ENCODE measurements around the gene PTPRT. TPM values are rescaled to one million over a fixed set of nuclear protein-coding genes. Genes with fewer than 3 reads are reported as not detected.

PTPRT gene
- polyA plus RNA-seq, 1 donor = 0.78 TPM

DNA sequence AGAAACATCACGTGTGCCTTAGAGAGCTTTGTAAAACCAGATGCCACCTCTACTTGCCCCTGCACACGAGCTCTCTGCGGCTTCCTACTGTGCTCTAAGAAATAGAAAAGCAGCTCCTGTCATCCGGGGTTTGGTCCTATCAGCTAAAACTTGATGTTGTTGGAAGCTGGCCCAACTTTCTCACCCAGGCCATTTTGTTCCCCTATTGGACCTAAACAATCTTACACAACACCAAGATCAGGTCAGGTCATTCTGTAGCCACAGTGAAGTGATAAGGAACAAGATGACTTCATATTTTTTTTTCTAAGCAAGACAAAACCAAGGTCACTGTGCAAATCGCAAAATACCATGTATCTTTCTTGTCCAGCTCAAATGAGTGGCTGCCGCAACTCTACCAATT lies 486.0 kb downstream of the PTPRT start:
- no peak for DNase-seq
- Histone ChIP-seq H3K4me3 (ENCODE audit: low read length) (no peak overlapping the region), H3K27me3 (ENCODE audit: control insufficient read depth, insufficient read depth, low read length) (no peaks in the 10 kb centered on the region), H3K9me3 (ENCODE audit: control insufficient read depth, low read depth, low read length) (no peaks in the 10 kb centered on the region), H3K4me1 (ENCODE audit: control insufficient read depth, insufficient read depth, low read length) (no peaks in the 10 kb centered on the region), H3K36me3 (ENCODE audit: control insufficient read depth, insufficient read depth, low read length) (no peaks in the 10 kb centered on the region), H3K27ac (ENCODE audit: low read length) (no peak overlapping the region)
- WGBS (ENCODE audit: insufficient coverage, low lambda C conversion rate) = no CpG with 5 or more reads among the region's 6 CpGs

DNA sequence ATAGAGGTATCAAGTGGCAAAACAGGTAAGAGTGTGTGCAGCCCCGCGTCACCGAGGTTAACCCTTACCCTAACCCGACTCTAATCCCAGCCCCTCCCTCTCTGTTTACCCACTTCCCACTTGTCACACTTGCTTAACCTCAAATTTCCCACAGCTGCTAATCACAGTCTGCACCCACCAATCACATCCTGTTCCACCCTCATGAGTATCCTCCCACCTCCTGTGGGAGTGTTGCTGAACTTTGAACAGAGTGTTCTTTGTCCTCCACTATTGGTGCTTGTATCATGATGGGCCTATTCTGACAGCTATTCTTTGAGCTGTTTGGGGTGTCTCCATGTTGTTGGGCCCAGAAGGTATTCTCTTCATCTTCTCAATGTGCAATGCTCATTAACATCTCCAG lies 487.8 kb downstream of the PTPRT start:
- Histone ChIP-seq H3K27ac (ENCODE audit: low read length) (no peak overlapping the region), H3K9me3 (ENCODE audit: control insufficient read depth, low read depth, low read length) (no peaks in the 10 kb centered on the region), H3K4me1 (ENCODE audit: control insufficient read depth, insufficient read depth, low read length) (no peaks in the 10 kb centered on the region), H3K27me3 (ENCODE audit: control insufficient read depth, insufficient read depth, low read length) (no peaks in the 10 kb centered on the region), H3K36me3 (ENCODE audit: control insufficient read depth, insufficient read depth, low read length) (no peaks in the 10 kb centered on the region), H3K4me3 (ENCODE audit: low read length) (no peak overlapping the region)
- no CpG with 5 or more reads among the region's 4 CpGs for WGBS (ENCODE audit: insufficient coverage, low lambda C conversion rate)
- peak in 1 of 2 donors; percentile 21 for DNase-seq

DNA sequence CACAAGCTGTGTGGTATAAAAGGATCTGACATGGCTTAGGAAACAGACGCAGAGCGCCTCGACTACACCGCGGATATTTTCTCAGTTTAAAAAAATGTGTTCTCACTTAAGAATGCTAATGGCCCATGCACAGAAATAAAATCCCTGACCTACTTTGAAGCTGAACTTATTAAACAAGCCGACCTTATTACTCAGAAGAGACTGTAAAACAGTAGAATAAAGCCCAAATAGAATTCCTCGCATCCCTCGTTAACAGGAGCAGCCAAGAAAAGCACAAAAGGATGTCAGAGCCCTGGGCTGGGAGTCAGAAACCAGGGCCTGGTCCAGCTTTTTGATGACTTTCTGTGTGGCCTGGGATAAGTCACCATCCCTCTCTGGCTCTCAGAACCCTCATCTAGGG lies 489.3 kb downstream of the PTPRT start:
- Histone ChIP-seq H3K9me3 (ENCODE audit: control insufficient read depth, low read depth, low read length) (no peaks in the 10 kb centered on the region), H3K4me1 (ENCODE audit: control insufficient read depth, insufficient read depth, low read length) (no peaks in the 10 kb centered on the region), H3K4me3 (ENCODE audit: low read length) (no peak overlapping the region), H3K27ac (ENCODE audit: low read length) (no peak overlapping the region), H3K36me3 (ENCODE audit: control insufficient read depth, insufficient read depth, low read length) (no peaks in the 10 kb centered on the region), H3K27me3 (ENCODE audit: control insufficient read depth, insufficient read depth, low read length) (no peaks in the 10 kb centered on the region)
- no CpG with 5 or more reads among the region's 8 CpGs for WGBS (ENCODE audit: insufficient coverage, low lambda C conversion rate)
- no peak for DNase-seq

DNA sequence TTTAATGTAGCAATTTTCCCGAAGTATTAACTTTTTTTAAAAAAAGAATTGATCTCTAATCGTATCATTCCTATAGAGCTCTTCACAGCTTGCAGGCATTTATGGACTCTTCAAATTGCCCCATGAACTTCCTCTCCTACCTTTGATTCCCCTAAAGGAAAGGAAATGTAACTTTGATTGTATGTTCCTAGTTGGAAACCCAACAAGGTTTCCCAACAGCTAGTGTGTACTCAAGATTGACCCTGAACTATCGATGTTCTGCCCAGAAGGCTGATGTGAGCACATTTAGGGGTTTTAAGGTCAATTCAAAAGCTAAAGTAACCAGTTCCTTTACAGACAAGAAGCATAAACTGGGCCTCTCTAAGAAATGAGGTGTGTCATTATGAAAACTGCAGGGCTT lies 491.7 kb downstream of the PTPRT start:
- no peaks in the 10 kb centered on the region for H3K27me3 ChIP-seq (ENCODE audit: control insufficient read depth, insufficient read depth, low read length)
- no peaks in the 10 kb centered on the region for H3K9me3 ChIP-seq (ENCODE audit: control insufficient read depth, low read depth, low read length)
- DNase-seq = no peak
- H3K36me3 ChIP-seq (ENCODE audit: control insufficient read depth, insufficient read depth, low read length) = no peaks in the 10 kb centered on the region
- no peaks in the 10 kb centered on the region for H3K4me1 ChIP-seq (ENCODE audit: control insufficient read depth, insufficient read depth, low read length)
- no peak overlapping the region for H3K4me3 ChIP-seq (ENCODE audit: low read length)
- no peak overlapping the region for H3K27ac ChIP-seq (ENCODE audit: low read length)
- 78% methylated on average over 2 of the region's 3 CpGs for WGBS (ENCODE audit: insufficient coverage, low lambda C conversion rate)

DNA sequence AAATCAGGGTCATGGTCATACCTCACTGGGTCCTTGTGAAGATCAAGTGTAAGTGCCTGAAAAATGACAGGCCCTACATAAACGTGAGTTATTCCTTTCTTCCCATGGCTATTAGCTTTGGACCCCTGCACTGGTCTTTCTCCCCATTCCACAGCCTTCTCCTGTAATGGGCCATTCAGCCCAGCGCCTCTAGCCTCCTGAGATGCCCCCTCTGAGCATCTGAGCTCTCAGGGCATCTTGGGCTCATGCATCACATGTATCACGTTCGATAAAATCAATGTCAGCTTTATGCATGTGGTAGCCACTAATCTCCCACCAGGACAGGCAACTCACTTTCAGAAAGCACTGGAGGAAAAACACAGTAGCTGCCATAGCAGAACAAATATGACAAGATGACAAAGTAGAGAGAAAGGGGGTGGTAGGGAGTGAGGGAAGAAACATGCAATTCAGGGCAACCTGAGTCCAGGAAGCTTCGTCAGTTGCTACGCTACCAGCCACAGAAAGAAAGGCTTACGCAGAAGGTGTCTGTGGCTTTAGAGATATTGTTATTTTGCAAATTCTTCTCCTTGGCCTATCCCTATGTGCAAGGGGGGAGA lies 498.8 kb downstream of the PTPRT start:
- no peak for DNase-seq
- no peaks in the 10 kb centered on the region for H3K4me1 ChIP-seq (ENCODE audit: control insufficient read depth, insufficient read depth, low read length)
- WGBS (ENCODE audit: insufficient coverage, low lambda C conversion rate) = no CpG with 5 or more reads among the region's 7 CpGs
- H3K27me3 ChIP-seq (ENCODE audit: control insufficient read depth, insufficient read depth, low read length) = no peaks in the 10 kb centered on the region
- H3K36me3 ChIP-seq (ENCODE audit: control insufficient read depth, insufficient read depth, low read length) = no peaks in the 10 kb centered on the region
- H3K27ac ChIP-seq (ENCODE audit: low read length) = no peak overlapping the region
- H3K9me3 ChIP-seq (ENCODE audit: control insufficient read depth, low read depth, low read length) = no peaks in the 10 kb centered on the region
- H3K4me3 ChIP-seq (ENCODE audit: low read length) = no peak overlapping the region

DNA sequence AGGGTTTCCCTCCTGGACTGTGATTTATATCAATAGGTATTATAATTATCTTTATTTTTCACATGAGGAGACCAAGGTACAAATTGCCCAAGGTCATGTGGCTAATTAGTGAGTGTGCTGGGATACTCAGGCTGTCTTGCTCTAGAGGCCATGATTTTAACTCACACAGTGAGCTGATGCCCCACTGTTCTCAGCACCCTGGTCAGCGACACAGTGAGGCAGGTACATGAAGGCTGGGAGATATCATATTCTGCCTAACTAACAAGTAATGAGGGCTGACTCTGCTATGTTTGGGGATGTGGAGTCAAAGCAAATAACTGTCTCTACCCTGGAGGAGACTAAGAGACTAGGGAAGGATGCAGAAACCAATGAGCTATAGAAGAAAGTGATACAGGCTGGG lies 501.1 kb downstream of the PTPRT start:
- H3K36me3 ChIP-seq (ENCODE audit: control insufficient read depth, insufficient read depth, low read length) = no peaks in the 10 kb centered on the region

DNA sequence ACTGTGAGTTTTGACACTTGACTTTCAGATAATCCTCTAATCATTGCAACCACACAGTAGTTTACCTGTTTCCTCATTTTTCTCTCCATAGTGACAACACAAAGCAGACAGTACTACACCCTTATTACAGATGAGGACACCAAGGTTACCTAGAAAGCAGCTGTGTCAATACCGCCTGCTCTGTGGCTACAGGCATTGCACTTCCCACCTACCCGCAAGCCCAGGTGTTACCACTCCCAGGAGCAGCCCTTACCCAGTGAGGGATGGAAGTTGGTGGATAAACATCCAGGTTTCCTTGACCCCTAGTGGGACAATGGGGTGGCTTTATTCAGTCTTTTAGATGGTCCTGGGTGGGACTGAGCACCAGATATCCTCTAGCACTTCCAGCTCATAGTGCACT lies 503.6 kb downstream of the PTPRT start:
- H3K36me3 ChIP-seq (ENCODE audit: control insufficient read depth, insufficient read depth, low read length) = no peaks in the 10 kb centered on the region
- H3K27me3 ChIP-seq (ENCODE audit: control insufficient read depth, insufficient read depth, low read length) = no peaks in the 10 kb centered on the region
- no peak overlapping the region for H3K4me3 ChIP-seq (ENCODE audit: low read length)
- WGBS (ENCODE audit: insufficient coverage, low lambda C conversion rate) = no CpG with 5 or more reads among the region's 2 CpGs
- no peak overlapping the region for H3K27ac ChIP-seq (ENCODE audit: low read length)
- DNase-seq = no peak
- H3K9me3 ChIP-seq (ENCODE audit: control insufficient read depth, low read depth, low read length) = no peaks in the 10 kb centered on the region
- H3K4me1 ChIP-seq (ENCODE audit: control insufficient read depth, insufficient read depth, low read length) = no peaks in the 10 kb centered on the region

More for the DNA sequence above, 501.1 kb downstream of the PTPRT start:
- Histone ChIP-seq H3K27ac (ENCODE audit: low read length) (no peak overlapping the region), H3K9me3 (ENCODE audit: control insufficient read depth, low read depth, low read length) (no peaks in the 10 kb centered on the region), H3K4me3 (ENCODE audit: low read length) (no peak overlapping the region), H3K4me1 (ENCODE audit: control insufficient read depth, insufficient read depth, low read length) (no peaks in the 10 kb centered on the region), H3K27me3 (ENCODE audit: control insufficient read depth, insufficient read depth, low read length) (no peaks in the 10 kb centered on the region)
- no CpG with 5 or more reads among the region's 1 CpG for WGBS (ENCODE audit: insufficient coverage, low lambda C conversion rate)
- DNase-seq = no peak

DNA sequence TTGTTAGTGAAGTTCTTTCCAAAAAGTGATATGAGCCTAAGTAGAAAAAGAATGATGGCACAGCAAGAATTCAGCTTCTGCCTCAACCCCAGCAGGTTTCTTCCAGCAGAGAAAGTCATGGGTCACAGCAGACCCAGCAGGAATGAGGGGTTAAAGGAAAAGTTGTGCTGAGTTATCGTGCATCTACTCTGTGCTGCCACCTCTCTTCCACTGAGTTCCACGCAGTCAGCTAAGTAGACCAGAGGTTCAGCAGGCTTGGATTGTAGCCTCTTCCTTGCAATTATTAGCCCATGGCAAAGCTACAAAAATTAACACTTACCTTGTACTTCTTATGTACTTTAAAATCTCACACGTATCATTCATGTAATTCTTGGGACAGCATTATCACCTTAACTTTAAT lies 510.8 kb downstream of the PTPRT start:
- no peak for DNase-seq
- no peak overlapping the region for H3K27ac ChIP-seq (ENCODE audit: low read length)
- H3K4me3 ChIP-seq (ENCODE audit: low read length) = no peak overlapping the region
- H3K36me3 ChIP-seq (ENCODE audit: control insufficient read depth, insufficient read depth, low read length) = no peaks in the 10 kb centered on the region
- H3K9me3 ChIP-seq (ENCODE audit: control insufficient read depth, low read depth, low read length) = no peaks in the 10 kb centered on the region
- H3K4me1 ChIP-seq (ENCODE audit: control insufficient read depth, insufficient read depth, low read length) = no peaks in the 10 kb centered on the region
- WGBS (ENCODE audit: insufficient coverage, low lambda C conversion rate) = 100% methylated on average over 1 of the region's 3 CpGs
- no peaks in the 10 kb centered on the region for H3K27me3 ChIP-seq (ENCODE audit: control insufficient read depth, insufficient read depth, low read length)

DNA sequence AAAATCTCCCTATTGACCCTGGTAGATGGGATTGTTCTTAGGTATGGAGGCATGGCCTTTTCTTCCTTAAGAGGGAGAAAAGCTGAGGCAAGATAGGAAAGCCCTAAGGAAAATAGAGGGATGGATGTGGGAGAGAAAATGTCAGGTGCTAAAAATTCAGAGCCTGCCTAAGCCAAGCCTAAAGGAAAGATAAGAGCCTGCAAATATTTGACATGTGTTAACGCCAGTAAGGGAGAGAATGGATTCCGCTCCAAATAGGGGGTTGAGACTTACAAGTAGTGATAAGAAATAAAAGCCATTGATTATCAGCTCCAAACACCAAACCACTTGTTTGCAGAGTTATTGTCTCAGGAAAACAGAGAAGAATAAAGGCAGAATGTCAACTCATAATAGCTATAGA lies 533.6 kb downstream of the PTPRT start:
- Histone ChIP-seq H3K36me3 (ENCODE audit: control insufficient read depth, insufficient read depth, low read length) (no peaks in the 10 kb centered on the region), H3K9me3 (ENCODE audit: control insufficient read depth, low read depth, low read length) (no peaks in the 10 kb centered on the region), H3K27ac (ENCODE audit: low read length) (no peak overlapping the region), H3K4me3 (ENCODE audit: low read length) (no peak overlapping the region), H3K27me3 (ENCODE audit: control insufficient read depth, insufficient read depth, low read length) (no peaks in the 10 kb centered on the region), H3K4me1 (ENCODE audit: control insufficient read depth, insufficient read depth, low read length) (no peaks in the 10 kb centered on the region)
- no CpG with 5 or more reads among the region's 2 CpGs for WGBS (ENCODE audit: insufficient coverage, low lambda C conversion rate)
- DNase-seq = no peak

DNA sequence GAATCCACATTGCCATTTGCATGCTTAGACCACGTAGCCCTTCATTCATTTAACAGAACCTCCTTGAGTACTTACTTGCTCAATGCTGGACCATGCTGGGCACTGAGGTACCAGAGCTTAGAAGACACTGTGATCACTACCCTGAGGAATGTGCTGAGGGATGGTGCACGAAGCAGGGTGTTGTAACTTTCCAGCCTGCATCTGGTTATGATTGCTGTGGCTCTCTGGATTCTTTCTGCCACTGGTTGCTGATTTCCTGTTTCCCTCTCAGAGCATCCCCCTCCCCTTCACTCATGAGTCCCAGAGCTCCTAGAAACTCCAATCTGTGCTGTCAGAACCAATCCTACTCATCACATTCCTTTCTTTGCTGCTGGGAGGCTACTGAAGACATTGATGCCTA lies 537.4 kb downstream of the PTPRT start:
- WGBS (ENCODE audit: insufficient coverage, low lambda C conversion rate) = no CpG with 5 or more reads among the region's 2 CpGs

DNA sequence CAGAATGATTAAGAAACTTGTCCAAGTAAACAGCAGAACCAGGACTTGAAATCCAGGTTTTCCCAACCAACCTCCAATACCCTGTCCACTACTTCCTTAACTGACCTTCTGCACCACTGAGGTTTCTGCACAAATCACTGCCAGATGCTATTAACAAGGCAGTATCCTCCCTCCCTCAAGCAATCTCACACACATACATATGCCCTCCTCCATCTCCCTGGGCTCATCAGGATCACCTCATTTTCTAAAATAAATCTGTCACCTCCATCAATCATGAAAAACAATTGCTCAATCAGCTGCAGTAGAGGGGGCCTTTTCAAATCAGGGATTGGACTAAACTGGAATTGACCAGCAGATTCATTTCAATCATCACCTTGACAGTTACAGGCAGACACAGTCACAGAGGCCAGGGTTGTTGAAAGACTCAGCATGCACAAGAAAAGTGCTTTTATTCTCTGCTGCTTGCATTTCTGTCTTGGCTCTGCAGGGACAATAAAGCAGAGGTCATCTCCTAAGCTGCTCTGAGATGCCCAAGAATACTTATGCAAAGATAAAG lies 539.4 kb downstream of the PTPRT start:
- Histone ChIP-seq H3K4me1 (ENCODE audit: control insufficient read depth, insufficient read depth, low read length) (no peaks in the 10 kb centered on the region), H3K36me3 (ENCODE audit: control insufficient read depth, insufficient read depth, low read length) (no peaks in the 10 kb centered on the region), H3K4me3 (ENCODE audit: low read length) (no peak overlapping the region)

More for the DNA sequence above, 537.4 kb downstream of the PTPRT start:
- Histone ChIP-seq H3K4me1 (ENCODE audit: control insufficient read depth, insufficient read depth, low read length) (no peaks in the 10 kb centered on the region), H3K9me3 (ENCODE audit: control insufficient read depth, low read depth, low read length) (no peaks in the 10 kb centered on the region), H3K36me3 (ENCODE audit: control insufficient read depth, insufficient read depth, low read length) (no peaks in the 10 kb centered on the region), H3K27ac (ENCODE audit: low read length) (no peak overlapping the region), H3K27me3 (ENCODE audit: control insufficient read depth, insufficient read depth, low read length) (no peaks in the 10 kb centered on the region), H3K4me3 (ENCODE audit: low read length) (no peak overlapping the region)
- no peak for DNase-seq

More for the DNA sequence above, 539.4 kb downstream of the PTPRT start:
- H3K27me3 ChIP-seq (ENCODE audit: control insufficient read depth, insufficient read depth, low read length) = no peaks in the 10 kb centered on the region
- no peak overlapping the region for H3K27ac ChIP-seq (ENCODE audit: low read length)
- H3K9me3 ChIP-seq (ENCODE audit: control insufficient read depth, low read depth, low read length) = no peaks in the 10 kb centered on the region
- DNase-seq = no peak
